MG63 (cell line): Measurements from ENCODE around the gene MACROD2. TPM values are rescaled to one million over a fixed set of nuclear protein-coding genes. Genes with fewer than 3 reads are reported as not detected.
"Not testable (repeated sequence)": the region's sequence is repeated elsewhere in the genome, so short reads cannot be mapped to it uniquely, and the experiment has no call there.

ENCODE experiments used
- DNase-seq: peaks from one replicate; pipeline ENCODE4 v3.0.0-alpha.2; 2020
- H3K27me3 ChIP-seq: fragments of 250-450 bp; sonication (Bioruptor Pico); 2 replicates; pipeline ENCODE4 v1.5.1; 2020; ENCODE audit warnings: mild to moderate bottlenecking, moderate library complexity
- H3K36me3 ChIP-seq: fragments of 250-450 bp; sonication (Bioruptor Pico); 2 replicates; pipeline ENCODE4 v1.5.1; 2020; ENCODE audit warnings: mild to moderate bottlenecking, moderate library complexity
- H3K4me3 ChIP-seq: fragments of 250-450 bp; sonication (Bioruptor Pico); 2 replicates; pipeline ENCODE4 v1.5.1; 2020; ENCODE audit warnings: mild to moderate bottlenecking, moderate library complexity
- H3K9me3 ChIP-seq: fragments of 250-450 bp; sonication (Bioruptor Pico); 2 replicates; pipeline ENCODE4 v1.5.1; 2020; ENCODE audit warnings: mild to moderate bottlenecking, moderate library complexity
- total RNA-seq: library from RNA; depleted of rRNA; stranded (reverse); fragments of >200 nt; shearing (Covaris generic); gene quantifications from 2 replicates; pipeline ENCODE4 v1.2.3, GENCODE V29; 2014; ENCODE audit warnings: low replicate concordance

MACROD2 gene
- total RNA-seq, 1 experiment from 2014 or later = 0.66 TPM

GRCh38 chr20:14207591-14207990 lies 212.3 kb downstream of the MACROD2 start:
- H3K36me3 ChIP-seq = no peaks in the 10 kb centered on the region
- H3K9me3 ChIP-seq = peaks cover 5% of the 10 kb centered on the region
- H3K4me3 ChIP-seq = no peak overlapping the region
- no peak for DNase-seq
- no peaks in the 10 kb centered on the region for H3K27me3 ChIP-seq

GRCh38 chr20:14208956-14209355 lies 213.6 kb downstream of the MACROD2 start:
- DNase-seq = no peak
- no peaks in the 10 kb centered on the region for H3K9me3 ChIP-seq
- no peak overlapping the region for H3K4me3 ChIP-seq
- H3K36me3 ChIP-seq = no peaks in the 10 kb centered on the region
- no peaks in the 10 kb centered on the region for H3K27me3 ChIP-seq

GRCh38 chr20:14210146-14210545 lies 214.8 kb downstream of the MACROD2 start:
- no peak for DNase-seq
- H3K36me3 ChIP-seq = no peaks in the 10 kb centered on the region
- no peaks in the 10 kb centered on the region for H3K9me3 ChIP-seq
- H3K4me3 ChIP-seq = no peak overlapping the region
- H3K27me3 ChIP-seq = no peaks in the 10 kb centered on the region

- no peak overlapping the region for H3K4me3 ChIP-seq
- no peak for DNase-seq
Observed at GRCh38 chr20:14214046-14214445, 218.7 kb downstream of the MACROD2 start.

GRCh38 chr20:14215880-14216279 lies 220.6 kb downstream of the MACROD2 start:
- not testable (repeated sequence) for H3K36me3 ChIP-seq, H3K9me3 ChIP-seq, H3K27me3 ChIP-seq, H3K4me3 ChIP-seq, DNase-seq

More at GRCh38 chr20:14214046-14214445, 218.7 kb downstream of the MACROD2 start:
- H3K9me3 ChIP-seq = no peaks in the 10 kb centered on the region
- no peaks in the 10 kb centered on the region for H3K27me3 ChIP-seq
- H3K36me3 ChIP-seq = no peaks in the 10 kb centered on the region

- Histone ChIP-seq H3K9me3 (no peaks in the 10 kb centered on the region), H3K36me3 (no peaks in the 10 kb centered on the region), H3K27me3 (no peaks in the 10 kb centered on the region), H3K4me3 (no peak overlapping the region)
- no peak for DNase-seq
Observed at GRCh38 chr20:14219801-14220461, 224.6 kb downstream of the MACROD2 start.

- DNase-seq = no peak
- Histone ChIP-seq H3K27me3 (no peaks in the 10 kb centered on the region), H3K36me3 (no peaks in the 10 kb centered on the region), H3K9me3 (no peaks in the 10 kb centered on the region), H3K4me3 (no peak overlapping the region)
Observed at GRCh38 chr20:14220986-14221385, 225.7 kb downstream of the MACROD2 start.

- Histone ChIP-seq H3K27me3 (no peaks in the 10 kb centered on the region), H3K9me3 (no peaks in the 10 kb centered on the region), H3K4me3 (no peak overlapping the region), H3K36me3 (no peaks in the 10 kb centered on the region)
- no peak for DNase-seq
Observed at GRCh38 chr20:14223806-14224205, 228.5 kb downstream of the MACROD2 start.

- H3K27me3 ChIP-seq, H3K36me3 ChIP-seq, H3K9me3 ChIP-seq: not testable (repeated sequence)
- peak overlapping the region; percentile 43 for H3K4me3 ChIP-seq
- DNase-seq = peak; percentile 43
Observed at GRCh38 chr20:14226051-14227049, 231.0 kb downstream of the MACROD2 start.

GRCh38 chr20:14232650-14233049 lies 237.3 kb downstream of the MACROD2 start:
- Histone ChIP-seq H3K9me3 (peaks cover 2% of the 10 kb centered on the region), H3K4me3 (no peak overlapping the region), H3K36me3 (no peaks in the 10 kb centered on the region), H3K27me3 (no peaks in the 10 kb centered on the region)
- DNase-seq = no peak

- no peak for DNase-seq
- Histone ChIP-seq H3K4me3 (no peak overlapping the region), H3K9me3 (no peaks in the 10 kb centered on the region; the same call in none of the 2 replicates), H3K36me3 (no peaks in the 10 kb centered on the region), H3K27me3 (no peaks in the 10 kb centered on the region)
Observed at GRCh38 chr20:14234666-14235295, 239.5 kb downstream of the MACROD2 start.

- no peak for DNase-seq
- Histone ChIP-seq H3K36me3 (no peaks in the 10 kb centered on the region), H3K9me3 (no peaks in the 10 kb centered on the region; the same call in none of the 2 replicates), H3K4me3 (no peak overlapping the region), H3K27me3 (no peaks in the 10 kb centered on the region)
Observed at GRCh38 chr20:14235355-14235754, 240.0 kb downstream of the MACROD2 start.

GRCh38 chr20:14245368-14245970 lies 250.2 kb downstream of the MACROD2 start:
- no peaks in the 10 kb centered on the region for H3K9me3 ChIP-seq
- H3K36me3 ChIP-seq = no peaks in the 10 kb centered on the region
- H3K27me3 ChIP-seq = no peaks in the 10 kb centered on the region
- H3K4me3 ChIP-seq = no peak overlapping the region
- DNase-seq = no peak

- H3K27me3 ChIP-seq = no peaks in the 10 kb centered on the region
- no peak for DNase-seq
- H3K36me3 ChIP-seq = no peaks in the 10 kb centered on the region
- H3K9me3 ChIP-seq = peaks cover 5% of the 10 kb centered on the region
- no peak overlapping the region for H3K4me3 ChIP-seq
Observed at GRCh38 chr20:14259689-14260088, 264.4 kb downstream of the MACROD2 start.

GRCh38 chr20:14260367-14260766 lies 265.1 kb downstream of the MACROD2 start:
- no peaks in the 10 kb centered on the region for H3K27me3 ChIP-seq
- no peak for DNase-seq
- no peak overlapping the region for H3K4me3 ChIP-seq
- H3K9me3 ChIP-seq = peaks cover 5% of the 10 kb centered on the region
- no peaks in the 10 kb centered on the region for H3K36me3 ChIP-seq

- Histone ChIP-seq H3K4me3 (no peak overlapping the region), H3K36me3 (no peaks in the 10 kb centered on the region), H3K27me3 (no peaks in the 10 kb centered on the region; the same call in 1 of the 2 replicates), H3K9me3 (no peaks in the 10 kb centered on the region; the same call in 1 of the 2 replicates)
- no peak for DNase-seq
Observed at GRCh38 chr20:14264869-14265268, 269.6 kb downstream of the MACROD2 start.

GRCh38 chr20:14266246-14266645 lies 270.9 kb downstream of the MACROD2 start:
- Histone ChIP-seq H3K27me3 (no peaks in the 10 kb centered on the region; the same call in 1 of the 2 replicates), H3K36me3 (no peaks in the 10 kb centered on the region), H3K9me3 (no peaks in the 10 kb centered on the region; the same call in 1 of the 2 replicates), H3K4me3 (no peak overlapping the region)
- DNase-seq = no peak
